C4-2B (cell line): Measurements from ENCODE around the gene ZNF341.
"Not testable (repeated sequence)": the region's sequence is repeated elsewhere in the genome, so short reads cannot be mapped to it uniquely, and the experiment has no call there.

Experiments
- H3K27ac ChIP-seq: fragments of 450-650 bp; 2 replicates; pipeline ENCODE4 v1.5.1; 2017
- ZFX ChIP-seq: fragments of 450-650 bp; IDR thresholded peaks from 2 replicates; pipeline ENCODE4 v1.6.1; 2017
- TF ChIP-seq, protein P1 (sequence below): fragments of 450-650 bp; conservative IDR thresholded peaks from 2 replicates; pipeline ENCODE4 v1.5.1; 2017; ENCODE audit warnings: mild to moderate bottlenecking

The ZNF341 gene

DNA sequence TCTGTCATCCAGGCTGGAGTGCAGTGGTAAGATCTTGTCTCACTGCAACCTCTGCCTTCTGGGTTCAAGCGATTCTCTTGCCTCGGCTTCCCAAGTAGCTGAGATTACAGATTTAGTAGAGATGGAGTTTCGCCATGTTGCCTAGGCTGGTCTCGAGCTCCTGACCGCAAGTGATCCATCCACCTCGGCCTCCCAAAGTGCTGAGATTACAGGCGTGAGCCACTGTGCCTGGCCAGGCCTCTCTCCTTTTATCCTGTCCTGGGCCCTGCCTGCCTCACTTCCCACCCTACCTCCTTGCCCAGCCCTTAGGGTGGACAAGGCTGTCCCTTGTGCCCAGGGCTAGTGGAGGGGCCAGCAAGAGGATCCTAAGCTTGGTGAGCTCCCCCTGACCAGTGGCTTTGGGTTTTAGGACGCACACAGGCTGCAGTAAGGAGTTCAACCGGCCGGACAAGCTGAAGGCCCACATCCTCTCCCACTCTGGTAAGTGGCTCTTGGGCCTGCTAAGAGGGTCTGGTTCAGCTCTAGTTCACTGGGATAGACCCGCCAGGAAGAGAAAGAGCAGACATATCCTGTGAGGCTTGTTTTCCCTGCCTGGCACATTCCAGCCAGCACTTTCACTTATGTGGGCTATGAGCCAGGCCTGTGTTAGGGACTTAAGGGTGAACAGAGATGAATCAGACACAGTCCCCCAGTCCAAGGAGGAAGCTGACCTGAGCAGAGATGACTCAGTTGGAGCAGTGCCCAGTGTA lies 57.5 kb downstream of the ZNF341 start:
- peak; percentile 47; the same call in 1 of the 2 replicates for TF ChIP-seq ZFX
- TF ChIP-seq, protein P1, sequence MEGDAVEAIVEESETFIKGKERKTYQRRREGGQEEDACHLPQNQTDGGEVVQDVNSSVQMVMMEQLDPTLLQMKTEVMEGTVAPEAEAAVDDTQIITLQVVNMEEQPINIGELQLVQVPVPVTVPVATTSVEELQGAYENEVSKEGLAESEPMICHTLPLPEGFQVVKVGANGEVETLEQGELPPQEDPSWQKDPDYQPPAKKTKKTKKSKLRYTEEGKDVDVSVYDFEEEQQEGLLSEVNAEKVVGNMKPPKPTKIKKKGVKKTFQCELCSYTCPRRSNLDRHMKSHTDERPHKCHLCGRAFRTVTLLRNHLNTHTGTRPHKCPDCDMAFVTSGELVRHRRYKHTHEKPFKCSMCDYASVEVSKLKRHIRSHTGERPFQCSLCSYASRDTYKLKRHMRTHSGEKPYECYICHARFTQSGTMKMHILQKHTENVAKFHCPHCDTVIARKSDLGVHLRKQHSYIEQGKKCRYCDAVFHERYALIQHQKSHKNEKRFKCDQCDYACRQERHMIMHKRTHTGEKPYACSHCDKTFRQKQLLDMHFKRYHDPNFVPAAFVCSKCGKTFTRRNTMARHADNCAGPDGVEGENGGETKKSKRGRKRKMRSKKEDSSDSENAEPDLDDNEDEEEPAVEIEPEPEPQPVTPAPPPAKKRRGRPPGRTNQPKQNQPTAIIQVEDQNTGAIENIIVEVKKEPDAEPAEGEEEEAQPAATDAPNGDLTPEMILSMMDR: no peak
- H3K27ac ChIP-seq: peak overlapping the region; percentile 86

DNA sequence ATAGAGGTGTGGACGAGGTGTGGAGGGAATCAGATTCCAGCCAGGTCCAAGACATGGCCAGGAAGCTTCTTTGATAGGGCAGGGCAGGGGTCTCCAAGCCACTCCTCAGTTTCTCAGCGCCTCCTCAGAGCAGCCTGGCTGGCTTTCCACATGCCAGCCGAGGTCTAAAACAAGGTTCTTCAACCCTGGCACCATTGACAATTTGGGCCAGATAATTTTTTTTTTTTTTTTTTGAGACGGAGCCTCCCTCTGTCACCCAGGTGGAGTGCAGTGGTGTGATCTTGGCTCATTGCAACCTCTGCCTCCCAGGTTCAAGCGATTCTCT lies 58.0 kb downstream of the ZNF341 start:
- TF ChIP-seq, protein P1: no peak
- no peak for TF ChIP-seq ZFX
- peak overlapping the region; percentile 86 for H3K27ac ChIP-seq

DNA sequence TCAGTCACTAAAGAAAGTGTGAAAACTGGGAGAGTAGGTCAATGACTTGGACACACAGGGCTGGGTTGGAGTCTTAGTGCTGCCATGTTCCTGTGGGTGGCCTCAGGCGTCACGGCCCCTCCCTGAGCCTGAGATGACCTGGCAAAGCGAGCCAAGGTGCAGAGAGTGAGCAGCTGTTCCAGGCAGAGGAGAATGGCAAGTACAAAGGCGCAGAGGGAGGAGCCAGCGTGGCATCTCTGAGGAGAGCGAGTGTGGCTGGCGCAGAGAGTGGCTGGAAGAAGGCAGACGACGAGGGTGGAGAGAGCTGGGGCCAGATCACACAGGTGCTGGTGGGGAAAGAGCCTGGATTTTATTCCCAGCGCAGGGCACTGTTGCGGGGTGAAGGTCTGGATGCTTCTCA lies 58.8 kb downstream of the ZNF341 start:
- TF ChIP-seq, protein P1: no peak
- no peak for TF ChIP-seq ZFX
- H3K27ac ChIP-seq: peak overlapping the region; percentile 86

DNA sequence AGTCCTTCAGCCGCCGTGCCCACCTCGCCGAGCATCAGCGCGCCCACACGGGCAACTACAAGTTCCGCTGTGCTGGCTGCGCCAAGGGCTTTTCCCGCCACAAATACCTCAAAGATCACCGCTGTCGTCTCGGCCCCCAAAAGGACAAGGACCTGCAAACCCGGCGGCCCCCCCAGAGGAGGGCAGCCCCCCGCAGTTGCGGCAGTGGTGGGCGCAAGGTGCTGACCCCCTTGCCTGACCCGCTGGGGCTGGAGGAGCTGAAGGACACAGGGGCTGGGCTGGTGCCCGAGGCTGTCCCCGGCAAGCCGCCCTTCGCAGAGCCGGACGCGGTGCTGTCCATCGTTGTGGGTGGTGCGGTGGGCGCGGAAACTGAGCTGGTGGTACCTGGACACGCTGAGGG lies 59.2 kb downstream of the ZNF341 start:
- no peak for TF ChIP-seq ZFX
- TF ChIP-seq, protein P1: no peak
- H3K27ac ChIP-seq: peak overlapping the region; percentile 86

DNA sequence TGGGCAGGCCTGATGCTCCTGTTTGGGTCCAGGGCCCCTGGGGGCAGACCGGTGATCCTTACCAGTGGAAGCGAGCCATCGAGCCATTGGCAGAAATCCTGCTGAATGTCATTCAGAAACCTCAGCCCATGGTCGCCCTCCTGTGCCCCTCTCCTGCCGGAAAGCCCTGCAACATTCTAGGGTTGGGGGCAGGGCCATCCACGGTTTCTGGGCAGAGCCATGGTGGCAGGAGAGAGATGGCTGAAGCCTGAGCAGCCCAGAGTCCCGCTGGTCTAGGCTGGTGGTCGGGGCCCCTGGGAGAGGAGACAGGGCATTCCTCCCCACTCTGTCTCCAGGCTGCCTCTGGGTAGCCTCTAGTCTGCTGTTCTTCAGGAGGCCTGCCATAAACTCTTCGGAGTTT lies 59.7 kb downstream of the ZNF341 start:
- TF ChIP-seq, protein P1: no peak
- TF ChIP-seq ZFX: no peak
- H3K27ac ChIP-seq: no peak overlapping the region

DNA sequence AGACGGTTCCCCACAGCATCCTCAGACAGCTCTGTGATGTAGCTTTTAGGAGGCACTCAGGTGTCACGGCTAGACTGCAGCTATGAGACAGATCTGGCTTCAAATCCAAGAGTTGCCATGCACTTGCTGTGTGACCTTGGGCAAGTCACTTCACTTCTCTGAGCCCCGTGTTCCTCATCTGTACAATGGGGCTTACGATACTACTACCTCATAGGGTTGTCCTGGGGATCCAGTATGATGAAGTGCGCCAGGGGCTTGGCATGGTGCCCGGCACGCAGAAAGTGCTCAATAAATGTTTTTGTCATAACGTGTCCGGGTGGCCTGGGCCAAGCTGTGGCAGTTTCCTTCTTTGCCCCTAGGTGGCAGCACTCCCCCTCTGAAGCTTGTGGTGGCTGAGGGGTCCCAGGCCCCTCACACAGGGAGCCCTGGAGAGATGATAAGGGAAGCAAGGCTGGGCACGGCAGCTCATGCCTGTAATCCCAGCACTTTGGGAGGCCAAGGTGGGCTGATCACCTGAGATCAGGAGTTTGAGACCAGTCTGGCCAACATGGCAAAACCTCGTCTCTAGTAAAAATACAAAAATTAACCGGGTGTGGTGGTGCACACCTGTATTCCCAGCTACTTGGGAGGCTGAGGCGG lies 60.3 kb downstream of the ZNF341 start:
- H3K27ac ChIP-seq: no peak overlapping the region
- TF ChIP-seq ZFX: no peak
- TF ChIP-seq, protein P1: peak; percentile 94

DNA sequence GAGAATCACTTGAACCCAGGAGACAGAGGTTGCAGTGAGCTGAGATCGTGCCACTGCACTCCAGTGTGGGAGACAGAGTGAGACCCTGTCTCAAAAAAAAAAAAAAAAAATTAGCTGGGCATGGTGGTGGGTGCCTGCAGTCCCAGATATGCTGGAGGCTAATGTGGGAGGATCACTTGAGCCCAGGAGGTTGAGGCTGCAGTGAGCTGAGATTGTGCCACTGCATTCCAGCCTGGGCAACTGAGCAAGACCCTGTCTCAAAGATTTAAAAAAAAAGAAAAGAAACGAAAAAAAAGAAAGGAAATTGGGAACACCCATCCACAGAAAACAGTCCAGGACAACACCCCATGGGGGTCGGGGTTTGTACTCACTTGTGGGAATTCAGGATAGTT lies 60.8 kb downstream of the ZNF341 start:
- H3K27ac ChIP-seq: not testable (repeated sequence)
